GM18499 (cell line): Measurements from ENCODE around the gene GIMAP8.
"Not testable (repeated sequence)": the region's sequence is repeated elsewhere in the genome, so short reads cannot be mapped to it uniquely, and the experiment has no call there.

Experiments
- ATAC-seq: cut with Tn5 transposase; IDR thresholded peaks from one replicate; pipeline ENCODE4 v1.9.1; 2021; ENCODE audit warnings: moderate number of reproducible peaks; ENCODE audit not compliant: insufficient read depth, unreplicated experiment

Gene GIMAP8

GRCh38 chr7:150503155-150503554, 52.7 kb downstream of the GIMAP8 start:
- no peak for ATAC-seq

- no peak for ATAC-seq
Observed at GRCh38 chr7:150503581-150503980, 53.2 kb downstream of the GIMAP8 start.

- ATAC-seq, result no peak
Observed at GRCh38 chr7:150507947-150508602, 57.6 kb downstream of the GIMAP8 start.

GRCh38 chr7:150511048-150511447, 60.6 kb downstream of the GIMAP8 start:
- ATAC-seq, result no peak

GRCh38 chr7:150513758-150514157, 63.3 kb downstream of the GIMAP8 start:
- no peak for ATAC-seq

GRCh38 chr7:150514748-150515222, 64.4 kb downstream of the GIMAP8 start, which contains the start of gene GIMAP7:
Gene GIMAP7 (plus strand): TSS chr7:150514872. CDS start chr7:150519975, 5,103 bp downstream.
- peak; percentile 51 for ATAC-seq

GRCh38 chr7:150515248-150516147, 65.1 kb downstream of the GIMAP8 start:
- no peak for ATAC-seq

- ATAC-seq, result no peak
Observed at GRCh38 chr7:150516956-150517745, 66.7 kb downstream of the GIMAP8 start.

- ATAC-seq, result no peak
Observed at GRCh38 chr7:150519310-150519709, 68.9 kb downstream of the GIMAP8 start.

- ATAC-seq, result no peak
Observed at GRCh38 chr7:150520145-150520544, 69.7 kb downstream of the GIMAP8 start.

- ATAC-seq, result not testable (repeated sequence)
Observed at GRCh38 chr7:150522931-150523330, 72.5 kb downstream of the GIMAP8 start.

- no peak for ATAC-seq
Observed at GRCh38 chr7:150524018-150524417, 73.6 kb downstream of the GIMAP8 start.
